Activated CD4-positive, alpha-beta T cell treated with anti-CD3 and anti-CD28 coated beads for 24 hours (primary cell): Measurements from ENCODE around the gene DPYD.

Experiments used
- DNase-seq, 2 donors: peaks; one replicate each; pipeline ENCODE4 v3.0.0-alpha.2; 2020; ENCODE audit warnings: low read depth in 2 of 2

Gene DPYD

DNA sequence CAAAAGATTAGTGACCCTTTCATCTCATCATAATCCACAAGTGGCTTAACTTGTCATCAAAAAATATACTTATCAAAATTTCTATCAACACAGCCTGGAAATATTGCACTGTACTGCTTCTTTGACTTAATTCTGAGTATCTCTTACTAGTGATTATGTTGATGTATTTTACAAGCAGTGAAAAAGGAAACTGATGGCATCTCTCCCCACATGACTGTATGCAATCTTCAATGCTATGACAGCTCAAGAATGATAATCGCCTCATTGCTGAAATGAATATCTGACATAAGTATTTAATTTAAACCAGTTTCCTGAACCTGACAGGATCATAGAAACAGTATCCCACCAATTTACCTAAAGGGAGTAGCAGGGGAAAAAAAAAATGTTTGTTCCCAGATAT lies 79.5 kb downstream of the DPYD start:
- no peak for DNase-seq

DNA sequence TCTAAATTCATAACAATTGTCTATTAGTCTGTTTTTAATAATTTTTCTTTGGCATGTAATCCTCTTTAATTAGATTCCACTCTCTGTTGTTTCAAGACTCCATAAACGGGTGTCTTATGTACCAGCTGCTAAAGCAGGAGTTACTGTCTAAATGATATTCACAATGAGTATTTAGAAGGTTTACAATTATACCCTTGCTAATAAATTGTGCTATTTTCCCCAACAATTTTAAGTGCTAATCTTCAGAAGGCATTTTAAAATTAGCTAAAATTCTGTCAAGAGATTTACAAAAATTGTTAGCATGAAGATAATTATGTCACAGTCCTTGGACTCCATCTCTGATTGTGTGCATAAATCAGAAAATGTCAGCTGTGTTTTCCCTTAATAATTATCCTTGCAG lies 83.7 kb downstream of the DPYD start:
- no peak for DNase-seq

DNA sequence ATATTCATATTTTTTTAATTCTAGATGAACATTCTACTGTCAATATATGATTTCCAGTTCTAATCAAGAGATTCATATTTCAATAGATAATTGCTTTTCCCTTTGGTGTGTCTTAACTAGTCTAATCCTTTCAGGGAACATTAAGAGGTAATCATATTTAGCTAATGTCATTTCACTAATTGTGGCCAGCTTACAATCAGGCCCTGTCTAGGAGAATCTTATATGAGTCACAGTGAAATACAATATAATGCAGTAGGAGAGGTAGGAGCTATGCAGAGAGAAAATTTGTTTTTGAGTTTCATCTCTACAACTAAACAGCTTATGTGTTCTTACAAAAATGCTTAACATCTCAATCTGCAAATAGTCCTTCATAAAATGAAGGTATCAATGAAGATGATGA lies 85.9 kb downstream of the DPYD start:
- DNase-seq, result no peak

DNA sequence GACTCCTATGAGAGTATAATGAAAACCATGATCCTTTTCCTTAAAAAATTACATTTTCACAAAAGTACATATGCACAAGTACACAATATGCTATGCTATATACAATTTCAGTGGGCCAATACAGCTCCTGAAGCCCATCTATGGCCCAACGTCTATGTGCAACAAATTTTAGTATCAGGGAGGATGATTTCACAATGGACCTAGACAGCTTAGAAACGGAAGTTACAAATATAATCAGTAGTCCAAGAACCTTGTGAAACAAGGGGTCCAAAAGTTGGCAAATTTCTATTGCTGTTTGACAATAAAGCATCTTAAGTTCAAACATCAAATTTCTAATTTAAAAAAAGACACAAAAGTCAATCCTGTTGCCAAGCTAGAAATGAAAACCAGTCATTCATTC lies 87.0 kb downstream of the DPYD start:
- no peak for DNase-seq

DNA sequence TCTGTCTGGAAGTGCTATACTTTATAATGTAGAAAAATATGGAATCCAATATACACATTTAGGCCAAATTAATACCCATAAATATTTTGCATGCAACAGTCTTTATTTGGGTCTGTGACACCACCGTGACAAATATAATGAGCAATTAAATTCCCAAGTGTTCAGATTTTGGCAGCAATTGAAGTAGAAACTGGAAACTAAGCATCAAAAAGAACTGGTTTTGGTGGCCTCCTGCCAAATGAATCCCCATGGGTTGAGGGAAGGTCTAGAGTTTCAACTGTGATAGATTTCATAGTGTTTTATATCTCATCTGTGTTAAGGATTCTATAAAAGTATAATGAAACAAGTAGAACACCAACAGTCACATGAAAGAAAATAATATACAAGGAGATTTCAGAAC lies 88.4 kb downstream of the DPYD start:
- no peak for DNase-seq

DNA sequence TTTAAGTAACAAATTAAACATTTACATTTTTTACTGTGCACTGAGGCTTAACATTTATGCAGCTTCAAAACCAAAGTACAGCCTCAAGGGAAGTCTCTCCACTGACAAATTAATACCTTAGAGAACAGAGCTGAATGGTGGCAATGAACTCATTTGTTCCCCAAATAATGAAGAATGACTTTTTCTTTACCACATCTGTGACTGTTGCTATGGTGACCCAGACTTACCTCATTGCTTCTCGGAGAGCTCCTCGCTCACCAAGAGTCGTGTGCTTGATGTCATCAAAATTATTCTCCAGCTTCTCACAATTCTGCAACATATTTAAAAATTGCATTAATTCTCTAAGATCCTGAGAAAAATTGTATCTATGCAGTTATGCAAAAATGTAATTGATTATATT lies 92.9 kb downstream of the DPYD start:
- DNase-seq, result no peak

DNA sequence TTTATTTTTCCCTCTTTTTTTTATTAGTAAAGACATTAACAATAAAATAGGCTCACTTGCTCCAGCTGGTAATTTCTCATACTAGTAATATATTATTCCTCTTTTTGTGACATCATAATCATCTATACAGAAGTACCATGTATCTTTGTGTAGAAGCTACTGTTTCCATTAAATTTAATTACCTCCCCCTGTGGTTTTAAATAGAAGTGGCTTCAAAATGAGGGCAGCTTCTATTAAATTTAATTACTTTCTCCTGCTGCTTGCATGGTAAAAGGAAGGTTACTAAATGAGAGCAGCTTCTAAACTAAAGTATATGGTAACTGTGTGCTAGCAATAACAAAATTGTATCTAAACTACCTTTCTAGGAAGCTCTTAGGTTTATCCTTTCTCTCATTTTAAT lies 94.0 kb downstream of the DPYD start:
- no peak for DNase-seq

DNA sequence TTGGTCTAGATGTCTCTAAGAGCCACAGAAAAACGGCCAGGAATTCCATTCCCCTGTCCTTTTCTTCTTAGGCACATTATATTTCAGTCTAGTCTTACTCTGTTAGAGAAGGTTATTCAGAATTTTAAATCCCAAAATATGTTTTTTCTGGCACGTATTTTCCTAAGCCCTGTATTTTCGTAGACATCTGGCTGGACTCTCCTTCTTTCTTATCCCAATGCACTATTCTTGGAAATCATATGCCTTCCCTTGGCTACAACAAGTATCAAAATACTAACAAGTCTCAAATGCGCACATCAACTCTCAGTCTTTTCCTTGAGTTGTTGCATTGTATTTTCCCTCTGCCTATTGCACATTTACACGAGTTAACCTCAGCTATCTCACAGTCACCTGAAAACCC lies 96.2 kb downstream of the DPYD start:
- no peak for DNase-seq

DNA sequence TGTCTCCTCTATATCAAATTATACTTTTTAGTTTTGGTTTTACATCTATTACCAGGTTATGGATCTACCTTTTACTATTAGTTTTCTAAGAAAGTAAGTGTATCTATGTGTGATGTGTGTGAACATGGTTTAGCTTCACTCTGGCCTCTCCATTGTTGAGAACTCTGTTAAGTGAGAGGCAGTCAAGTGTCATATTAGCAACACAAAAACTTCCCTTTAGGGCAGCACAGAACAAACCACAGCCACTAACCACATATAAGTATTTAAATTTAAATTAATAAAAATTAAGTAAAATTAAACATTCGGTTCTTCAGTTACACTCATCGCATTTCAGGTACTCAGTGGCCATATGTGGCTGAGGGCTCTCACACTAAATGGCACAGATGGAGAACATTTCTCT lies 96.6 kb downstream of the DPYD start:
- DNase-seq, result no peak

DNA sequence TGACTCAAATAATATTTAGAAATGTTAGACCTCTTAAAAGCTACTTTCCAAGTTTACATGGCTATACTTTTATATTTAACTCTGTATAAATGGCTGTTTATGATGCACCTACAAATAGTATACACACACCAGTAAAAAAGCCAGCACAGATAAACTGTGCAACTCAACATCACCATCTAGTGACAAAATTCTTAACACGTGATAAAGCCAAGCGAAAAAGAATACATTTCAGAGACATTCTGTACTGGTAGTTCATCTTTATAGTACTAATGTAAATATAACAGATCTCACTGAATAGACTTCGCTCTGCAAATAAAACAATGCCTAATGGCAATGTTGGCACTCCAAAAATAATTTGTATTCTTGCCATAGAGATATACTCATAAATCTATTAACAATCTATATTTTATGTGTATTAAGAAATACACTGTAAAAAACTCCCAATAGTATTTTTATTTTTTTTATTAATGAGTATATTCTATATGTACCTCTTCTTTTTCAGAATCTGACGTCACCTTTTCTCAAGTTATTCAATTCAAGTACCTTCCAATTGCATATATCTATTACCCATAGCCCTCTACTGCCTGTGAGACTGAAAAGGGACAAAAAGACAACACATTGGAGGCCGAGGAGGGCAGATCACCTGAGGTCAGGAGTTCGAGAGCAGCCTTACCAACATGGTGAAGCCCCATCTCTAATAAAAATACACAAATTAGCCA lies 100.2 kb downstream of the DPYD start:
- DNase-seq, result no peak

DNA sequence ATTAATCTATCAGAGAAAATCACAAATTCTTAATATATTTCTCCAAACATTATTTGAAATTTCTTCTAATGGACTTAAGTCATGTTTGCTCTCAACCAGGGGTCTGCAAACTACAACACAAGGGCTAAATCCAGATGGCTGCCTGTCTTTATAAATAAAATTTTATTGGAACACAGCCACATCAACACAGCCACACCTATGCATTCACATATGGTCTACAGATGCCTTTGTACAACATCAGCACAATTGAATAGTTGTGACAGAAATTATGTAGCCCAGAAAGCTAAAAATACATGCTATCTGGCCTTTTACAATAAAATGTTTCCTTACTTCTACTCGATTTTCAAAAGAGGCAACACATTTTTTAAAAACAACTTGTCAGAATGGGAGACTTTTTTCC lies 103.9 kb downstream of the DPYD start:
- no peak for DNase-seq

DNA sequence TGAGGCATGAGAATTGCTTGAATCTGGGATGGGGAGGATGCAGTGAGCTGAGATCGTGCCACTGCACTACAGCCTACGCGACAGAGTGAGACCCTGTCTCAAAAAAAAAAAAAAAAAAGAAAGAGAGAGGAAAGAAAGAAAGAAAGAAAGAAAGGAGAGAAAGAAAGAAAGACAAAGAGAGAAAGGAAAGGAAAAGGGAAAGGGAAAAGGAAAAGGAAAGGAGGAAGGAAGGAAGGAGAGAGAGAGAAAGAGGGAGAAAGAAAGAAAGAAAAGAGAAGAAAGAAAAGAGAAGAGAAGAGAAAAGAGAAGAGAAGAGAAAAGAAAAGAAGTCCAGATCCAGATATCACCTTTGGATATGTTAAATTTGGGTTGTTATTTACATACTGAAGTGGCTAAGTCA lies 106.0 kb downstream of the DPYD start:
- no peak for DNase-seq

DNA sequence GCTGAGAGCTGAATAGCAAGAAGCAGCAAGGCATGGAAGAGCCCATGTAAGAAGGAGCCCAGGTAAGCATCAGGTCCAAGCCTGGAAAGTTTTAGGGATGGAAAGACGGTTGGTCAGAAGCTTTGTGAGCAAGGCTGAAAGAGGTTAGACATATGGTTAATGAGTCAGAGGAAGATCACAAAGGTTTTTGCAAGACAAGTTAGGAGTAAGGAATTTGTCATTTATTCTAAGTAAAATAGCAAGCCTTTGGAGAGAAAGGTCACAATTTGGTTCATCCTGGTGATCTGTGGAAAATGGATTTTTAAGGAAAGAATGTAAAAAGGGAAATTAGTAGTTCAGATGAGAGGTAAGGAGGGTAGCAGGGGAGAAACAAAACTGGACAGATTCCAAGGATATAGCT lies 106.7 kb downstream of the DPYD start:
- DNase-seq, result no peak

DNA sequence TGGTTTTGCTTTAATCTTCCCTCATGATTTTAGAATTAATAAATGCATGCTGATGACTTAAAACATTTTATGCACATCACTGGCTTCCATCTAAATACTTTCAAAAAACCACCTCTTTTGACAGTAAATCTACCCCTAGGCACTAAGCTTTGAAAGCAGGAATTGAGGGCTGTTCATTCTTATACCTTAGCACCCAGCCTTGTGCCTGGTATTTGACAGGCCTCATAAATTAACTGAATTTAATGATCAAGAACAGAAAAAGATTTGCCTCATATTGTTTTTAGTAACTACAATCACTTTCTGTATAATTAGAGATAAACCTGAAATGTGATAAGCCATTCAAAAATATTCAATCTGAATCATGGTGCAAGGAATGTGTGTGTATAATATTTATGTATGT lies 108.8 kb downstream of the DPYD start:
- DNase-seq, result no peak

DNA sequence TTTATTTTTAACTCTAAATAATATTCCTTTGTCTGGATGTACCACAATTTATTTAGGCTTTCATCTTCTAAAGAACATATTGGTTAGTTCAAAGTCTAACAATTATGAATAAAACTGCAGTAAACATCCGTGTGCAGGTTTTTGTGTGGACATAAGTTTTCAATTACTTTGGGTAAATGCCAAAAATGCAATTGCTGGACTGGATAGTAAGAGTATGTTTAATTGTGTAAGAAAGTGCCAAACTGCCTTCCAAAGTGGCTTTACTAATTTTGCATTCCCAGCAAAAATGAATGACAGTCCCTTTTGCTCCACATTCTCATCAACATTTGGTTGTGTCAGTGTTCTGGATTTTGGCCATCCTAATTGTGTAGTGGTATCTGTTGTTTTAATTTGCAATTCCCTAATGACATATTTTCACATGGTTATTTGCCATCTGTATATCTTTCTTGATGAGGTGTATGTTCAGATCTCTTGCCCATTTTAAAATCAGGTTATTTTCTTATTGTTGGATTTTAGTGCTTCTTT lies 113.8 kb downstream of the DPYD start:
- DNase-seq, result no peak

DNA sequence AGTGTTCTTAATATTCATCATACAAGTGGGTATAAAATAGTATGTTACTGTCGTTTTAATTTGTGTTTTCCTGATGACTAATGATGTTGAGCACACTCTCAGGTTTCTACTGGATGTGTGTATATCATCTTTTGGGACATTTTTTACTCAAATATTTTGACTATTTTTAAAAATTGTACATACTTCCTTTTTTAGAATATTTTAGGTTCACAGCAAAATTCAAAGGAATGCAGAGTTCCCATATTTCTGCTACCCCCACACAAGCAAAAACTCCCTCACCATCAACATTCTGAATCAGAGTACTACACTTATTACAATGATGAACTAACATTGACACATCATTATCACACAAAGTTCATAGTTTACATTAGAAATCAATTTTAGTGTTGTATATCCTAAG lies 114.5 kb downstream of the DPYD start:
- DNase-seq, result no peak

DNA sequence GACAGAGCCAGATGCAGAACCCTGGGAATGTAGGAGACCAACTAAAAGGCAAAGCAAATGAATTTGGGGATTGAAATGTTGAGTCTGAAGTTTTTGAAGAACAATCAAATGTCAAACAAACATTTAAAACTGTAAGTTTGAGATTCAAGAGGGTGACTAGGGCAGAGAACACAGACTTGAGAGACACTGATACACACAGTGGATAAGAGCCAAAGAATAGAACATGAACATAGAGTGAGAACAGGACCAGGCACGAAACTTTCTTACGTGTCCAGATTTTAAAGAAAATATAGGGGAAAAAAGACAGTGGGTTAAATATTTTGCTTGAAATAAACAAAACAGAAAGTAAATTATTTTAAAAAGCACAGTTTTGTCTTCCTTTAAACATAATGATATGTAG lies 115.7 kb downstream of the DPYD start:
- DNase-seq, result no peak

DNA sequence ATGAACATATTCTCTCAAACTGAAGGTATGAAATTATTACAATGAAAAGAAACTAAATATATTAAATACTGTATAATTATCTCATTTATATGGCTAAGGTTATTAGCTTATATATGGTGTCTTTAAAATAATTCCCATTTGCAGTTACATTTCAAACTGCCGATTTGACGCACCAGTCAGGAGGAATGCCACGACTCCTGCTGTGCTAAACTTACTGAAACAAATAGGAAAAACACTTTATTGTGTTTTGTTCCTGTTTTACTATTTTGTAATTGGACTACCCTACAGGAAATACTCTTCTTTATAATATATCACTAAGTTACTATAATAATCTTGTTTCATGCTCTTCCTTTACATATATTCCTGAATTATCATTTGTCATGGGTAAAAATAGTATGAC lies 117.8 kb downstream of the DPYD start:
- no peak for DNase-seq

DNA sequence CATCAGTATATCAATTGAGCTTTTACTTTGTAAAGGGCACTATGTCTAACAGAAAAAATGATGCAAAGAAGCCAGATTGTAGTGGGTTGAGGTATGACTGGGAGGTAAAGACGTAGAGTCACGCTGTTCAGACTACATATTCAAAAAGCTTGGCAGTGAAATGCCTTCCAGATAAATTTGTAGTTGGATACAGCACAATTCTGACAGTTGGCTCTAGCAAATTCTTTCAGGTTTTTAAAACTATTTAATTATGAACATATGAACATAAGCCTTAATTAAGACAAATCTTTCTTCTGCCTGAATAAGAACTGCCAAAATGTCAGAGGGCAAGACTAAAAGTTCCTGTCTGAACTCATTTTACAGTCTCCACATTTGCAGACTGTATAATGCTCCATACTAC lies 118.8 kb downstream of the DPYD start:
- DNase-seq, result no peak

DNA sequence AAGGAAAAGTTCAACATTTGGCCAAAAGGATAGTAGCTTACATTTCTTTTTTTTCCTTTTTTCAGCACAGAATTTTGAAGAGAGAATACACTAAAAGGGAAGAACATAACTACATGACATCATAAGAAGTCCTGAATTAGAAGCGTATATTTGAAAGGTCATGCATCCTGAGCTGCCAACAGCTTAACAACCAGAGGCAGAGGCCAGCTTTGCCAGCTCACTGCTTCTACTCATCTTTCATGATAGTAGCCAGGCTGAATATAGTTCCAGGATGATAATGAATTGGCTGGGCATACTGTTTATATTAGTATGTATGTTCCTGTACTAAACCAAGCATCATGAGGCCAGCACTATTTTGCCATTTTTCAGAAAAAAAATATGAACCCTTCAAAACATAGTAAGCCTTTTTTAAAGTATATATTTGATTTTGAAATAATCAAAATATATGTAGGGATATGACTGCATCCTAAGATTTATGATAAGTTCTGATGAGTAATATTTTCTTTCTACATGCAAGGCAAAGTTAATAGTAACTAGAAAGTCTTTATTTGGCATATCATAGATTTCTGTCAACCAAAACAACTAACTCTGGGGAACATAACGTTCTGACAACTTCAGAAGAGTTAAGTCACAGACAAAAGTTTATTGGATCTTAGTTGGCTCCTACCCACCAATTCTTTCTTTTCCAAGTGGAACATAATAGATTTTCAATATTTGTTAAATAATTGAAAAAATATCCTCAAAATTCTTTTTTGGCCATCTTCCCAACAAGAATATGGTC lies 123.2 kb downstream of the DPYD start:
- DNase-seq, result no peak

DNA sequence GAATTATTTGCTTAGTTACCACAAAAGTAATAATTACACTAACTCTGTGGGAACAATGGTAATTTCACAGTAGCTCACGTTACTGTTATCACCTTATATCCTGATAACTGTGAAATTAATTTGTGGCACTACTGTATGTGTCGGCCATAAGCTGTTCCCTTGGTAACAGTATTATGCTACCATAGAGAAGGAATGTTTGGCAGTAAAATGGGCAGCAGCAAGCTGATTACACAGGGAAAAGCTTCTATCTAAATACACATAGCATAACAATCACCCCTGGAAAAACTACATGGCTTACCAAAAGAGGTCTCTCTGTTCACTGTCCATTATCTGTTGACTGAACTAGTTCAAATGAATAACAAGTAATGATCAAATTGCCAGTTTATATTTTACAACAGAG lies 124.1 kb downstream of the DPYD start:
- DNase-seq, result no peak

DNA sequence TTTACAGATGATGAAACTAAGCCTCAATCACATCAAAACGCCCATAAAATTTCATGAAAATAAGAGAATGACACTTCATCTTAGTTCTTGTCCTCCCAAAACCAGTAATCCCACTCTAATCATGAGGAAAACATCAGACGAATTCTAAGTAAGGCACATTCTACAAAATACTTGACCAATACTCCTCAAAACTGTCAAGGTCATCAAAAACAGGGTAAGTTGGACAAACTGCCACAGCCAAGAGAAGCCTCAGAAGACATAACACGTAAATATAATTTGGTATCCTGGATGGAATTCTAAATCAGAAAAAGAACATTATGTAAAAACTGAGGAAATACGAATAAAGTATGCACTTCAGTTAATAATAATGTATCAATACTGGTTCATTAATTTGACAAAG lies 128.2 kb downstream of the DPYD start:
- no peak for DNase-seq

DNA sequence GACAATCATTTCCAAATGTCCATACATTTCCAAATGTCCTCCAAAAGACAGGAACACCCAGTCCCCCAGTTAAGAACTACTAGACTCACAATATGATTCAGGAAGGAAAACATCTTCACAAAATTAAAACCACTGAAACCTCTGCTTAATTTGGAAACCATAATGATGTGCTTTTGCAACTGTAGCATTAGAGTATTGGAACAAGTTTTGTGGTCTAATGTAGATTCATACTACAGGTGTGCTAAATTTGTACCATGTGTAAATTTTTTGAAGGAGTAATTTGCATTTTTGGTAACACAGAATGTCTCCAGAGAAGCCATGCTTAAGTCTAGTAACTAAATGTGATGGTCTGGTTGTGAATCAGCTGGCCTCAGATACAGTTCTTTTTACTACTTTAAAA lies 129.6 kb downstream of the DPYD start:
- no peak for DNase-seq

DNA sequence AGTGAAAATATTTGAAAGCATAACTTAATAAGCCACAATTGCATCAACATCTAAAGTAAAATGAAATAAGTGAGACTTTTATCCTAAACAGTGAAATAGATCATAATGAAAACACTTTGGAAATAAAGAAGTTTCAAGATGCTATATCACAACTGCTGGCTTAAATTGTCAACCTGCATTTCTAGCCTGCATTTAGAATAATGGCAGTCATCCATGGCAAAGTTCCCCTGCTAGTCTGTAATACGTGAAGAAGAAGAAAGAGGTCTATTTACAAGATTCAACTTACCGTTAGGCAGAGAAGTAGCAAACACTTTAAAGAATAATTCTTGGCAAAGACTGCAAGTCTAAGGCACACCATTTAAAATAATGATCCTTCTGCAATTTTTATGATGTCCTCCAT lies 133.6 kb downstream of the DPYD start:
- DNase-seq, result no peak
